HEK293 (cell line): ENCODE data around the gene ZIC5.

ENCODE experiments used
- CTCF ChIA-PET: fragments of 350-600 bp; formaldehyde crosslinking; extraction: SDS; loops from one replicate; lab custom pipeline; 2021; ENCODE audit warnings: antibody characterized with exemption; lab: Yijun Ruan, JAX
- POLR2A ChIA-PET: fragments of 300-600 bp; formaldehyde crosslinking; extraction: SDS; loops from one replicate; lab custom pipeline; 2020; ENCODE audit warnings: antibody characterized with exemption, inconsistent platforms; lab: Yijun Ruan, JAX
- H3K27ac ChIP-seq: fragments of 200-500 bp; sonication (Bioruptor generic); 2 replicates; pipeline ENCODE4 v1.5.1; 2014; ENCODE audit warnings: low read depth, low read length, control low read depth, inconsistent platforms; ENCODE audit errors: extremely low read depth
- H3K36me3 ChIP-seq, 2 experiments: fragments of 200-500 bp in 1 of 2; sonication (Bioruptor generic) in 1 of 2; 1 replicate in 1 of 2; 2 replicates in 1 of 2; pipeline ENCODE4 v1.5.1; 2014 to 2017; ENCODE audit warnings: inconsistent platforms in 2 of 2, low read length in 2 of 2; ENCODE audit not compliant: control insufficient read depth in 2 of 2, insufficient read depth in 1 of 2
- H3K4me1 ChIP-seq: fragments of 200-500 bp; sonication (Bioruptor generic); 2 replicates; pipeline ENCODE4 v1.5.1; 2014; ENCODE audit warnings: mild to moderate bottlenecking, low read length, inconsistent platforms; ENCODE audit not compliant: control insufficient read depth, insufficient read depth
- H3K4me3 ChIP-seq: 2 replicates; pipeline ENCODE4 v1.5.1; 2011; ENCODE audit warnings: low read depth, mild to moderate bottlenecking, control low read depth, low read length, moderate library complexity
- H3K9me3 ChIP-seq: fragments of 200-500 bp; sonication (Bioruptor generic); 2 replicates; pipeline ENCODE4 v1.5.1; 2014; ENCODE audit warnings: low read depth, low read length, inconsistent platforms; ENCODE audit not compliant: control insufficient read depth, insufficient read depth
- EGR2 ChIP-seq: fragments of 450-650 bp; formaldehyde crosslinking; IDR thresholded peaks from 2 replicates; pipeline ENCODE4 v1.5.1; 2016; ENCODE audit warnings: low read depth, missing biosample characterization, missing genetic modification characterization
- GLIS2 ChIP-seq: fragments of 450-650 bp; formaldehyde crosslinking; IDR thresholded peaks from 2 replicates; pipeline ENCODE4 v1.5.1; 2016; ENCODE audit warnings: missing biosample characterization, missing genetic modification characterization
- IKZF3 ChIP-seq: fragments of 450-650 bp; IDR thresholded peaks from 2 replicates; pipeline ENCODE4 v1.5.0; 2018; ENCODE audit warnings: missing biosample characterization, mild to moderate bottlenecking, missing genetic modification characterization, moderate library complexity
- SETDB1 ChIP-seq: IDR thresholded peaks from one replicate; pipeline ENCODE4 v1.6.1; 2017; ENCODE audit warnings: mild to moderate bottlenecking, low read length, moderate library complexity, mixed read lengths; ENCODE audit not compliant: insufficient read length
- SP7 ChIP-seq: fragments of 450-650 bp; formaldehyde crosslinking; IDR thresholded peaks from 2 replicates; pipeline ENCODE4 v1.5.1; 2016; ENCODE audit warnings: missing biosample characterization, missing genetic modification characterization
- WT1 ChIP-seq: fragments of 450-650 bp; formaldehyde crosslinking; IDR thresholded peaks from 2 replicates; pipeline ENCODE4 v1.5.1; 2016; ENCODE audit warnings: missing biosample characterization, missing genetic modification characterization
- ZBTB21 ChIP-seq: fragments of 450-650 bp; formaldehyde crosslinking; IDR thresholded peaks from 2 replicates; pipeline ENCODE4 v1.5.1; 2017; ENCODE audit warnings: missing biosample characterization, missing genetic modification characterization
- ZBTB48 ChIP-seq: fragments of 450-650 bp; formaldehyde crosslinking; IDR thresholded peaks from 2 replicates; pipeline ENCODE4 v1.5.1; 2016; ENCODE audit warnings: missing biosample characterization, missing genetic modification characterization
- ZBTB8A ChIP-seq: fragments of 450-650 bp; formaldehyde crosslinking; IDR thresholded peaks from 2 replicates; pipeline ENCODE4 v1.5.1; 2016; ENCODE audit warnings: missing biosample characterization, missing genetic modification characterization
- ZFHX2 ChIP-seq: fragments of 450-650 bp; formaldehyde crosslinking; conservative IDR thresholded peaks from 2 replicates; pipeline ENCODE4 v1.5.1; 2016; ENCODE audit warnings: missing biosample characterization, missing genetic modification characterization
- ZFP3 ChIP-seq: fragments of 450-650 bp; formaldehyde crosslinking; IDR thresholded peaks from 2 replicates; pipeline ENCODE4 v1.5.1; 2016; ENCODE audit warnings: low read depth, missing biosample characterization, missing genetic modification characterization
- ZIC2 ChIP-seq: fragments of 450-650 bp; formaldehyde crosslinking; IDR thresholded peaks from 2 replicates; pipeline ENCODE4 v1.5.1; 2016; ENCODE audit warnings: missing biosample characterization, missing genetic modification characterization
- ZNF146 ChIP-seq: fragments of 450-650 bp; formaldehyde crosslinking; IDR thresholded peaks from 2 replicates; pipeline ENCODE4 v1.5.1; 2016; ENCODE audit warnings: missing biosample characterization, missing genetic modification characterization
- ZNF341 ChIP-seq: fragments of 450-650 bp; formaldehyde crosslinking; IDR thresholded peaks from 2 replicates; pipeline ENCODE4; 2016; ENCODE audit warnings: low read depth, missing biosample characterization, missing genetic modification characterization
- ZNF354C ChIP-seq: fragments of 450-650 bp; formaldehyde crosslinking; IDR thresholded peaks from 2 replicates; pipeline ENCODE4 v1.5.1; 2016; ENCODE audit warnings: missing biosample characterization, missing genetic modification characterization, low read depth, borderline replicate concordance
- ZNF366 ChIP-seq: fragments of 450-650 bp; formaldehyde crosslinking; conservative IDR thresholded peaks from 2 replicates; pipeline ENCODE4 v1.5.1; 2016; ENCODE audit warnings: missing biosample characterization, missing genetic modification characterization
- ZNF571 ChIP-seq: fragments of 450-650 bp; formaldehyde crosslinking; IDR thresholded peaks from 2 replicates; pipeline ENCODE4 v1.5.0; 2017; ENCODE audit warnings: missing biosample characterization, missing genetic modification characterization
- ZNF660 ChIP-seq: fragments of 450-650 bp; IDR thresholded peaks from 2 replicates; pipeline ENCODE4 v1.5.1; 2018; ENCODE audit warnings: missing biosample characterization, mild to moderate bottlenecking, missing genetic modification characterization
- ZNF670 ChIP-seq: fragments of 450-650 bp; formaldehyde crosslinking; IDR thresholded peaks from 2 replicates; pipeline ENCODE4 v1.5.1; 2016; ENCODE audit warnings: missing biosample characterization, missing genetic modification characterization, low read depth
- ZNF701 ChIP-seq: fragments of 450-650 bp; formaldehyde crosslinking; IDR thresholded peaks from 2 replicates; pipeline ENCODE4 v1.5.1; 2016; ENCODE audit warnings: missing biosample characterization, missing genetic modification characterization
- ZNF785 ChIP-seq: fragments of 450-650 bp; formaldehyde crosslinking; IDR thresholded peaks from 2 replicates; pipeline ENCODE4 v1.5.1; 2016; ENCODE audit warnings: missing biosample characterization, missing genetic modification characterization
- TF ChIP-seq, protein P1 (sequence below): fragments of 450-650 bp; formaldehyde crosslinking; IDR thresholded peaks from 2 replicates; pipeline ENCODE4 v1.5.1; 2016; ENCODE audit warnings: missing biosample characterization, missing genetic modification characterization
- TF ChIP-seq, protein P2 (sequence below): fragments of 450-650 bp; formaldehyde crosslinking; IDR thresholded peaks from 2 replicates; pipeline ENCODE4 v1.5.1; 2016; ENCODE audit warnings: missing biosample characterization, missing genetic modification characterization
- TF ChIP-seq, protein P3 (sequence below): fragments of 450-650 bp; formaldehyde crosslinking; IDR thresholded peaks from 2 replicates; pipeline ENCODE4 v1.5.1; 2017; ENCODE audit warnings: missing biosample characterization, missing genetic modification characterization
- TF ChIP-seq, protein P4 (sequence below): fragments of 450-650 bp; formaldehyde crosslinking; IDR thresholded peaks from 2 replicates; pipeline ENCODE4 v1.5.1; 2016; ENCODE audit warnings: missing biosample characterization, missing genetic modification characterization

ZIC5 gene

DNA sequence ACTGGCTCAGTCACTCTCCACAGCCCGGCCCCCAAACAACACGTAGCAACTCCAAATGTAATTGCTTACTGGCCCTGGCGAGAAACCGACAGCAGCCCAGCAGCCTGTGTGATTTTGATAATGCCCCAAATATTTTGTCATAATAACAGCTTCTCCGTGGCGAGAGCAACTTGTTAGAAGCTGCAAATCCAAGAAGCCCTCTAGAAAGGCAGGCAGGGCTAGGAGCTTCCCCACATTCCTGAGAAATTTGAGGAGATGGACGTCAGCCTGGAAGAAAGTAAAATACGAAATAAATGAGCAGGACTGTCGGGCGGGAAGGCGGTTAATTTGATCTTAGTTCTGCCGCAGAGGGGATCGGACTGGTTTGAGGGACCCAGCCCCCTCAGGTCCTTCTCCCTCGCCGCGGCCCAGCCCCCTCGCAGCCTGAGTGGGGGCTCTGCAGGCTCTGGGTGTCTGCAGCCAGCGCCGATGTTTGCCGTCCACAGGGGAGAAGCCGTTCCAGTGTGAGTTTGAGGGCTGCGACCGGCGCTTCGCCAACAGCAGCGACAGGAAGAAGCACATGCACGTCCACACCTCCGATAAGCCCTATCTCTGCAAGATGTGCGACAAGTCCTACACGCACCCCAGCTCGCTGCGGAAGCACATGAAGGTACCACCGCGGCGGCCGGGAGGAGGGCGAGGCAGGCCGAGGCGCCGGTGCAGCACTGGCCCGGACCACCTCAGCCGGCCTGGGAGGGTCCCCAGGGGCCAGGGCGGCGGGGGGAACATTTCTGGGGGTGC is 13.1 kb upstream of the ZIC5 start (continued):
- TF ChIP-seq, protein P1, sequence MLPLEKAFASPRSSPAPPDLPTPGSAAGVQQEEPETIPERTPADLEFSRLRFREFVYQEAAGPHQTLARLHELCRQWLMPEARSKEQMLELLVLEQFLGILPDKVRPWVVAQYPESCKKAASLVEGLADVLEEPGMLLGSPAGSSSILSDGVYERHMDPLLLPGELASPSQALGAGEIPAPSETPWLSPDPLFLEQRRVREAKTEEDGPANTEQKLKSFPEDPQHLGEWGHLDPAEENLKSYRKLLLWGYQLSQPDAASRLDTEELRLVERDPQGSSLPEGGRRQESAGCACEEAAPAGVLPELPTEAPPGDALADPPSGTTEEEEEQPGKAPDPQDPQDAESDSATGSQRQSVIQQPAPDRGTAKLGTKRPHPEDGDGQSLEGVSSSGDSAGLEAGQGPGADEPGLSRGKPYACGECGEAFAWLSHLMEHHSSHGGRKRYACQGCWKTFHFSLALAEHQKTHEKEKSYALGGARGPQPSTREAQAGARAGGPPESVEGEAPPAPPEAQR, result no peak
- TF ChIP-seq ZNF785 (no peak), ZNF670 (tag by site-specific recombination) (no peak)

DNA sequence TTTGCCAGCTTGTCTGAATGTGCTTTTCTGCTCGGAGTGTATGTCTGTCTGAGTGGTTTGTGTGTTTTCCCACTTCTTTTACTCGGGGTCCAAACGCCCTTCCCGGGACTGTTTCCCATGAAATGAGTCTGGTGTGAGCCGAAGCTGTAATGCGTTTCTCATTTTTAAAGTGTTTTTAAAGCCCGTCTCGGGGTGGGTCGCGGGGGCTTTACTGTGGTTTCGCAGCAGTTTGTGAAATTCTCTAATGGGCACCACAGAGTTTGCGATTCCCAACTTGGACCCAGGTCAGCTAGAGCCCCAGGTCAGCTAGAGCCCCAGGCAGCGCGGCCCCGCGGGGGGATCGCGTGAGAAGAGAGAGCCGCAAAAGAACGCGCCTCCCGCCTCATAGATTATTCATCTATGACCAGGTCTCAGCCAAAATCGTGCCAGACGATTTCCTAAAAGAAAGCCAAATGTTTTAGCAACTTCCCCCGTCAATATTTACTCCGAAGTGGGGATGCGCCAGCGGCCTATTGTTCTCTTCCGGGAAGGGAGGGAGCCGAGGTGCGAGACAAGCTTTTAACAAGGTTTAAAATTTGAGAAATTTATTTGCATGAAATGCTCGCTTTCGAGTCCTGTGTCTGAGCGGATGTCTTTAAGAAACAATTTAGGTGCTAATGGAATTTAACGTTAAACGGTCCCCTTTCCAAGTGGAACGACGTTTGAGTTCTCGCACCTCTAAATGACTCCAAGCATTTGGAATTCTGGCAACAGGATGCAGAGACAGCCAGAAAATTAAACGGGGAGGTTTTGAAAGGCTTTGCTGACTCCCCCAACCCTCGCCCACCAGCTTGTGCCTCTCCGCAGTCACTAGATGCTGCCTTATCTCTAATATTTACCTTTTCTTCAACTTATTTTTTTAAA is 12.2 kb upstream of the ZIC5 start:
- Histone ChIP-seq H3K27ac (peak overlapping the region; percentile 100), H3K4me3 (peak overlapping the region; percentile 90), H3K36me3 (peaks cover 0 to 33% of the 10 kb centered on the region in 2 experiments; a peak in 1 of 3 replicates), H3K4me1 (peaks cover 3% of the 10 kb centered on the region), H3K9me3 (no peaks in the 10 kb centered on the region)
- ChIA-PET POLR2A (interaction anchor here (0.5 to 6.4 kb wide), 4 partner anchors 13 to 252 kb away, joined by 3 to 101 read pairs (median 6); partner anchors contain the start of gene ZIC5), CTCF (interaction anchor here (0.6 to 1.8 kb wide), 4 partner anchors 68 to 543 kb away, joined by 3 to 8 read pairs (median 3); no protein-coding TSS in a partner anchor)
- no peak for TF ChIP-seq ZFP3 (tag by site-specific recombination)
- peak; percentile 54 for TF ChIP-seq ZNF660 (tag by site-specific recombination)
- TF ChIP-seq ZBTB8A (tag by site-specific recombination), result peak; percentile 19
- TF ChIP-seq, protein P2, sequence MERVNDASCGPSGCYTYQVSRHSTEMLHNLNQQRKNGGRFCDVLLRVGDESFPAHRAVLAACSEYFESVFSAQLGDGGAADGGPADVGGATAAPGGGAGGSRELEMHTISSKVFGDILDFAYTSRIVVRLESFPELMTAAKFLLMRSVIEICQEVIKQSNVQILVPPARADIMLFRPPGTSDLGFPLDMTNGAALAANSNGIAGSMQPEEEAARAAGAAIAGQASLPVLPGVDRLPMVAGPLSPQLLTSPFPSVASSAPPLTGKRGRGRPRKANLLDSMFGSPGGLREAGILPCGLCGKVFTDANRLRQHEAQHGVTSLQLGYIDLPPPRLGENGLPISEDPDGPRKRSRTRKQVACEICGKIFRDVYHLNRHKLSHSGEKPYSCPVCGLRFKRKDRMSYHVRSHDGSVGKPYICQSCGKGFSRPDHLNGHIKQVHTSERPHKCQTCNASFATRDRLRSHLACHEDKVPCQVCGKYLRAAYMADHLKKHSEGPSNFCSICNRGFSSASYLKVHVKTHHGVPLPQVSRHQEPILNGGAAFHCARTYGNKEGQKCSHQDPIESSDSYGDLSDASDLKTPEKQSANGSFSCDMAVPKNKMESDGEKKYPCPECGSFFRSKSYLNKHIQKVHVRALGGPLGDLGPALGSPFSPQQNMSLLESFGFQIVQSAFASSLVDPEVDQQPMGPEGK, result peak; percentile 53
- peak; percentile 47; the same call in 1 of the 2 replicates for TF ChIP-seq ZNF366 (tag by site-specific recombination)
- no peak for TF ChIP-seq ZBTB21 (tag by site-specific recombination)
- TF ChIP-seq ZNF571 (tag by site-specific recombination), result no peak
- no peak for TF ChIP-seq ZNF341 (tag by site-specific recombination)
- TF ChIP-seq, protein P3, sequence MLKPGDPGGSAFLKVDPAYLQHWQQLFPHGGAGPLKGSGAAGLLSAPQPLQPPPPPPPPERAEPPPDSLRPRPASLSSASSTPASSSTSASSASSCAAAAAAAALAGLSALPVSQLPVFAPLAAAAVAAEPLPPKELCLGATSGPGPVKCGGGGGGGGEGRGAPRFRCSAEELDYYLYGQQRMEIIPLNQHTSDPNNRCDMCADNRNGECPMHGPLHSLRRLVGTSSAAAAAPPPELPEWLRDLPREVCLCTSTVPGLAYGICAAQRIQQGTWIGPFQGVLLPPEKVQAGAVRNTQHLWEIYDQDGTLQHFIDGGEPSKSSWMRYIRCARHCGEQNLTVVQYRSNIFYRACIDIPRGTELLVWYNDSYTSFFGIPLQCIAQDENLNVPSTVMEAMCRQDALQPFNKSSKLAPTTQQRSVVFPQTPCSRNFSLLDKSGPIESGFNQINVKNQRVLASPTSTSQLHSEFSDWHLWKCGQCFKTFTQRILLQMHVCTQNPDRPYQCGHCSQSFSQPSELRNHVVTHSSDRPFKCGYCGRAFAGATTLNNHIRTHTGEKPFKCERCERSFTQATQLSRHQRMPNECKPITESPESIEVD (tag by site-specific recombination), result 0 out of 2 replicates have a peak, but pooled peaks have one; percentile 2
- peak; percentile 46 for TF ChIP-seq IKZF3 (tag by site-specific recombination)
- peak; percentile 43 for TF ChIP-seq GLIS2 (tag by site-specific recombination)
- TF ChIP-seq, protein P4, sequence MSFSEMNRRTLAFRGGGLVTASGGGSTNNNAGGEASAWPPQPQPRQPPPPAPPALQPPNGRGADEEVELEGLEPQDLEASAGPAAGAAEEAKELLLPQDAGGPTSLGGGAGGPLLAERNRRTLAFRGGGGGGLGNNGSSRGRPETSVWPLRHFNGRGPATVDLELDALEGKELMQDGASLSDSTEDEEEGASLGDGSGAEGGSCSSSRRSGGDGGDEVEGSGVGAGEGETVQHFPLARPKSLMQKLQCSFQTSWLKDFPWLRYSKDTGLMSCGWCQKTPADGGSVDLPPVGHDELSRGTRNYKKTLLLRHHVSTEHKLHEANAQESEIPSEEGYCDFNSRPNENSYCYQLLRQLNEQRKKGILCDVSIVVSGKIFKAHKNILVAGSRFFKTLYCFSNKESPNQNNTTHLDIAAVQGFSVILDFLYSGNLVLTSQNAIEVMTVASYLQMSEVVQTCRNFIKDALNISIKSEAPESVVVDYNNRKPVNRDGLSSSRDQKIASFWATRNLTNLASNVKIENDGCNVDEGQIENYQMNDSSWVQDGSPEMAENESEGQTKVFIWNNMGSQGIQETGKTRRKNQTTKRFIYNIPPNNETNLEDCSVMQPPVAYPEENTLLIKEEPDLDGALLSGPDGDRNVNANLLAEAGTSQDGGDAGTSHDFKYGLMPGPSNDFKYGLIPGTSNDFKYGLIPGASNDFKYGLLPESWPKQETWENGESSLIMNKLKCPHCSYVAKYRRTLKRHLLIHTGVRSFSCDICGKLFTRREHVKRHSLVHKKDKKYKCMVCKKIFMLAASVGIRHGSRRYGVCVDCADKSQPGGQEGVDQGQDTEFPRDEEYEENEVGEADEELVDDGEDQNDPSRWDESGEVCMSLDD (tag by site-specific recombination), result 0 out of 2 replicates have a peak, but pooled peaks have one; percentile 37
- TF ChIP-seq ZIC2 (tag by site-specific recombination), result peak; percentile 56
- no peak for TF ChIP-seq ZNF354C (tag by site-specific recombination)
- no peak for TF ChIP-seq ZNF701 (tag by site-specific recombination)
- TF ChIP-seq ZBTB48 (tag by site-specific recombination), result no peak
- no peak for TF ChIP-seq SETDB1
- no peak for TF ChIP-seq ZNF146 (tag by site-specific recombination)
- peak; percentile 29; the same call in 1 of the 2 replicates for TF ChIP-seq EGR2 (tag by site-specific recombination)
- TF ChIP-seq WT1 (tag by site-specific recombination), result peak; percentile 59; the same call in 1 of the 2 replicates
- TF ChIP-seq ZFHX2 (tag by site-specific recombination), result peak; percentile 24
- TF ChIP-seq SP7 (tag by site-specific recombination), result peak; percentile 36
